Femur (tissue), 1 donor: ENCODE data around the gene CDK16.

Experiments
- DNase-seq: peaks from one replicate; pipeline ENCODE4 v3.0.0-alpha.2; 2017

Gene CDK16

DNA sequence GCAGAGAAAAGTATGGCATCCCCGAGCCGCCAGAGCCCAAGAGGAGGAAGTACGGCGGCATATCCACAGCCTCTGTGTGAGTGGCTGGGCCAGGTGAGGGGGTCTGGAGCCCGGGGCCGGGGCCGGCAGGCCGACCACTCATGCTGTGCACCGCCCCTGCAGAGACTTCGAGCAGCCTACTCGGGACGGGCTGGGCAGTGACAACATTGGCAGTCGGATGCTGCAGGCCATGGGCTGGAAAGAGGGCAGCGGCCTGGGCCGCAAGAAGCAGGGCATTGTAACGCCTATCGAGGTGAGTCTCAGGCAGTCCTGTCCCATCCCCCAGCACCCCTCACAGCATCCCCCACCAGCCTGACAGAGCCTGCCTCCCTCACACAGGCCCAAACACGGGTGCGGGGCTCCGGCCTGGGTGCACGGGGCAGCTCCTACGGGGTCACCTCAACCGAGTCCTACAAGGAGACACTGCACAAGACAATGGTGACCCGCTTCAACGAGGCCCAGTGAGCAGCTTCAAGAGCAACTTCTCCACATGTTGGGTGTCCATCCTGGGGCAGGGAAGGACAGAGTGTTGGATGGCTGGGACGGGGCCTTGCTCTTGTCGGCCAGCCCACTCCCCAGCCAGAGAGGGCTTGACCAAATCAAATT is 32.3 kb upstream of the CDK16 start:
- DNase-seq: peak; percentile 15

GRCh38 chrX:47187106-47187677 is 31.3 kb upstream of the CDK16 start:
- peak; percentile 10 for DNase-seq

GRCh38 chrX:47189906-47190305 is 28.6 kb upstream of the CDK16 start:
- no peak for DNase-seq

- DNase-seq: peak; percentile 94
Observed at GRCh38 chrX:47190445-47191269, 27.8 kb upstream of the CDK16 start.

GRCh38 chrX:47191331-47191730 is 27.1 kb upstream of the CDK16 start:
- DNase-seq: no peak

- DNase-seq: no peak
Observed at GRCh38 chrX:47191806-47192401, 26.6 kb upstream of the CDK16 start.

- DNase-seq: peak; percentile 98
Observed at GRCh38 chrX:47193475-47194193, 24.8 kb upstream of the CDK16 start, which contains the start of gene UBA1. Gene UBA1, plus strand, starts transcription at chrX:47193829. Its CDS starts 4,974 bp downstream, at chrX:47198803.

DNA sequence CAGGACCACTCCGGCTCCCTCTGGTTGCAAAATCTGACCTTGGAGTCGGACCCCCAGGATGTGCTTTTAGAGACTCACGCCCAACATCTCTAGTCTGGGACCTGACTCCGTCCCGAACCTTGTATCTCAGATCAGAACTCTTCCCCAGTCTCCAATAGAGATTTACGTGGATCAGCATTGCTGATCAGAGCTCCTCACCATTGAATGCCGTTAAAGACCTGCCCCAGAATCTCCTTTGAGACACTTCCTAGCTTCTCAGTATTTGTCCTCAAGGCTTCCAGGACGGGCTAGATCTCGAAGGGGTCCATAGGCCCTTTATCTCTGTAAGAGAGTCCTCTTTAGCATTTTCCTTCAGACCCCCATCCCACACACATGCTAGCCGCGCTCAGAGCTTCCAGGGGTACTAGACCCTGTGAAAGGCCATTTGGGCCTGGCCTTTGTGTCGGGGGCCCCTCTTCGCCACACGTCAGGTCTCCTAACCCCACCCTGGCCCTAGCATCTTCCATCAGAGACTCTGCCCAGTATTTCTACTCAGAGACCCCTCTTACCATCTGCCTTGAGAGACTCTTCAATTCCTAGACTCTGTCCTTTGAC is 24.2 kb upstream of the CDK16 start:
- no peak for DNase-seq

GRCh38 chrX:47196098-47196497 is 22.4 kb upstream of the CDK16 start:
- no peak for DNase-seq

DNA sequence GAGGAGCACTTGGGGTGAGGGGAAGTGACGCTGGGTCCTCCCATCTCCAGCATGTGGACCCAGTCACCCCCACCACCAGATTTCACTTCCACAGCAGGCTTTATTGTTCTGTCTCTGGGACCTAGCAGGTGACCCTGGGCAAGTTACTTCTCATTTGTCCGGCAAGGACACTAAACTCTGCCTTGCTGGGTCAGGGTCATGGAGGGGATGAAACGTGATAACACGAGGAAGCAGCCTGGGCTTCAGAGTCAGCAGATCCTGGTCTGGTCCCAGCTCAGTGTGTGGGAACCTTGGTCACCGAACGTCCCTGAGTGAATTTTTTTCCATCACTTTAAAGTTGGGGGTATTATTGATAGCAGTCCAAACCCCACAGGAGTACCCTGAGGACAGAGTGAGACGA is 21.0 kb upstream of the CDK16 start:
- DNase-seq: no peak

- DNase-seq: no peak
Observed at GRCh38 chrX:47198026-47198686, 20.3 kb upstream of the CDK16 start.

DNA sequence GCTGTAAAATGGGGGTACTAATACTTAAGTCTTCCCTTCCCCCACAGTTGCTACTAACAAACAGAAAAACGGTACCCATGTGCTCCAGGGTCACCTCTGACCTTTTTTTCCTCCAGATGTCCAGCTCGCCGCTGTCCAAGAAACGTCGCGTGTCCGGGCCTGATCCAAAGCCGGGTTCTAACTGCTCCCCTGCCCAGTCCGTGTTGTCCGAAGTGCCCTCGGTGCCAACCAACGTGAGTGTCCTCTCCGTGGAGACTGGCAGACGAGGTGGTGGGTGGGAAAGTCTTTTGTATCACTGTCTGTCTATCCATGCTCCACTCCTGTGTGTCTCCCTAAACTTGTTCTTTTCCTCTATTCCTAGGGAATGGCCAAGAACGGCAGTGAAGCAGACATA is 19.8 kb upstream of the CDK16 start:
- no peak for DNase-seq

DNA sequence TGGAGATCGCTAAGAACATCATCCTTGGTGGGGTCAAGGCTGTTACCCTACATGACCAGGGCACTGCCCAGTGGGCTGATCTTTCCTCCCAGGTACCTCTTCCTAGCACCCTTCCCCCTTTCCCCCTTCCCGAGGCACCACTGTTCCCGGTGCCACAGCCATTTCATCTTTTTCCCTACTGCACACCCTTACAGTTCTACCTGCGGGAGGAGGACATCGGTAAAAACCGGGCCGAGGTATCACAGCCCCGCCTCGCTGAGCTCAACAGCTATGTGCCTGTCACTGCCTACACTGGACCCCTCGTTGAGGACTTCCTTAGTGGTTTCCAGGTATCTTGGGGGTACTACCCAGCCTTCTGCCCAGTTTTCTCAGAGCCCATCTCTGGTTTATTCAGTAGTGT is 19.2 kb upstream of the CDK16 start:
- DNase-seq: no peak

- DNase-seq: no peak
Observed at GRCh38 chrX:47200385-47201150, 17.9 kb upstream of the CDK16 start.

- DNase-seq: no peak
Observed at GRCh38 chrX:47201345-47201944, 17.0 kb upstream of the CDK16 start.

- no peak for DNase-seq
Observed at GRCh38 chrX:47202316-47202715, 16.2 kb upstream of the CDK16 start.

DNA sequence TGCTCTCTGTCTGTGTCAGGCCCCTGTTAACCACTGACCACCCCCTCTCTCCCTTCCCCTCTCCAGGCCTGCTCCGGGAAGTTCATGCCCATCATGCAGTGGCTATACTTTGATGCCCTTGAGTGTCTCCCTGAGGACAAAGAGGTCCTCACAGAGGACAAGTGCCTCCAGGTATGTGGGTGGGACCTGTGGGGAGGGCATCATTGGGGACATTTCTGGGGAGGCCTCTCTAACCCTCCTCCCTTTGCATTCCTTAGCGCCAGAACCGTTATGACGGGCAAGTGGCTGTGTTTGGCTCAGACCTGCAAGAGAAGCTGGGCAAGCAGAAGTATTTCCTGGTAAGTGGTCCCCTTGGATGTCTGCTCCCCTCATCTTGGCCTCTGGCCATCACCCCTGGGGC is 15.6 kb upstream of the CDK16 start:
- no peak for DNase-seq

- no peak for DNase-seq
Observed at GRCh38 chrX:47204970-47205369, 13.5 kb upstream of the CDK16 start.

- no peak for DNase-seq
Observed at GRCh38 chrX:47206316-47206715, 12.2 kb upstream of the CDK16 start.

- no peak for DNase-seq
Observed at GRCh38 chrX:47208108-47208507, 10.4 kb upstream of the CDK16 start.
